ENCODE data around the gene COQ8B.
A peak's percentile ranks its signal among the peaks of the same experiment; 100 is the strongest.

COQ8B gene

DNA sequence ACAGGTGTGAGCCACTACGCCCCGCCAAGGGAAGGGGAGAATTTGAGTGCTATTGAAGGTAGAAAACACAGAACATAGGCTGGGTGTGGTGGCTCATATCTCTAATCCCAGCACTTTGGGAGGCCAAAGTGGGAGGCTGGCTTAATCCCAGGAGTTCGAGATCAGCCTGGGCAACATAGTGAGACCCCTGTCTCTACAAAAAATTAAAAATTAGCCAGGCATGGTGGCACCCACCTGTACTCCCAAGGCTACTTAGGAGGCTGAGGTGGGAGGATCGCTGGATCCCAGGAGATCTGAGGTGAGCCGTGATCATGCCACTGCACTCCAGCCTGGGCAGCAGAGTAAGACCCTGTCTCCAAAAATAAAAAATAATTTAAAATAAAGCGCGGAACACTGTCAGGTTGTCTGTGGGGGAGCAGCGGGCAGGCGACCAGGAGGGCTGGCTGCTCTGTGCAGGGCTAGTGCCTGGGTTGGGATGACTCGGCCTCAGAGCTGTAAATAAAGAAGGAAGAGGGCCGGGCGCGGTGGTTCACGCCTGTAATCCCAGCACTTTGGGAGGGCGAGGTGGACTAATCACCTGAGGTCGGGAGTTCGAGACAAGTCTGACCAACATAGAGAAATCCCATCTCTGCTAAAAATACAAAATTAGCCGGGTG lies 74.5 kb downstream of the COQ8B start:
- Mint-ChIP-seq H3K27ac (peak overlapping the region; percentile 89 to 97 (median 94)), H3K9me3 (no peaks in the 10 kb centered on the region), H3K27me3 (ENCODE audit: low read depth) (peaks cover 9% of the 10 kb centered on the region), H3K4me3 (no peak overlapping the region), H3K4me1 (peaks cover 42% of the 10 kb centered on the region), H3K36me3 (ENCODE audit: low read depth) (no peaks in the 10 kb centered on the region)
- TF ChIP-seq, protein P1, sequence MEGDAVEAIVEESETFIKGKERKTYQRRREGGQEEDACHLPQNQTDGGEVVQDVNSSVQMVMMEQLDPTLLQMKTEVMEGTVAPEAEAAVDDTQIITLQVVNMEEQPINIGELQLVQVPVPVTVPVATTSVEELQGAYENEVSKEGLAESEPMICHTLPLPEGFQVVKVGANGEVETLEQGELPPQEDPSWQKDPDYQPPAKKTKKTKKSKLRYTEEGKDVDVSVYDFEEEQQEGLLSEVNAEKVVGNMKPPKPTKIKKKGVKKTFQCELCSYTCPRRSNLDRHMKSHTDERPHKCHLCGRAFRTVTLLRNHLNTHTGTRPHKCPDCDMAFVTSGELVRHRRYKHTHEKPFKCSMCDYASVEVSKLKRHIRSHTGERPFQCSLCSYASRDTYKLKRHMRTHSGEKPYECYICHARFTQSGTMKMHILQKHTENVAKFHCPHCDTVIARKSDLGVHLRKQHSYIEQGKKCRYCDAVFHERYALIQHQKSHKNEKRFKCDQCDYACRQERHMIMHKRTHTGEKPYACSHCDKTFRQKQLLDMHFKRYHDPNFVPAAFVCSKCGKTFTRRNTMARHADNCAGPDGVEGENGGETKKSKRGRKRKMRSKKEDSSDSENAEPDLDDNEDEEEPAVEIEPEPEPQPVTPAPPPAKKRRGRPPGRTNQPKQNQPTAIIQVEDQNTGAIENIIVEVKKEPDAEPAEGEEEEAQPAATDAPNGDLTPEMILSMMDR (IDR thresholded peaks at IDR 0.05; ENCODE audit: unreplicated experiment in 3 of 3) = no peak

Data from nephron (organoid).